ENCODE results near the gene TUSC2. TPM values are rescaled to one million over a fixed set of nuclear protein-coding genes. Genes with fewer than 3 reads are reported as not detected.

The TUSC2 gene
- total RNA-seq, 1 experiment from 2014 or later: 34.0 TPM

- H4K20me1 ChIP-seq (ENCODE audit: insufficient read depth): no peaks in the 10 kb centered on the region
- peaks cover 0 to 3% of the 10 kb centered on the region in 2 experiments; a peak in 1 of 4 replicates for H3K36me3 ChIP-seq (ENCODE audit: control insufficient read depth in 1 of 2, insufficient read depth in 2 of 2, low read length in 2 of 2)
- BruUV-seq (replicated peaks): no TSS peak
- H3K79me2 ChIP-seq (ENCODE audit: insufficient read depth, low read length): peaks cover 28% of the 10 kb centered on the region
- intact Hi-C loops (cut with micrococcal nuclease): no loop called here
- H3K27ac ChIP-seq (ENCODE audit: low read depth, low read length): no peak overlapping the region
- H2AFZ ChIP-seq (ENCODE audit: low read depth, low read length, poor library complexity, severe bottlenecking): no peak overlapping the region
- DNase-seq (ENCODE audit: low read depth, low spot score) (no peak), ATAC-seq (no peak)
- ChIA-PET RAD21 (ENCODE audit: low non-redundant PET in 1 of 2, low total read pairs in 2 of 2, uncharacterized antibody in 2 of 2, unreplicated experiment in 2 of 2) (no interaction called here), POLR2A (interaction anchor here (0.8 to 1.3 kb wide), 2 partner anchors 9 to 40 kb away, joined by 3 to 11 read pairs; partner anchors contain the start of genes CYB561D2 and NPRL2), CTCF (no interaction called here)
- no peaks in the 10 kb centered on the region for H3K9me3 ChIP-seq (ENCODE audit: control insufficient read depth in 1 of 2, insufficient read depth in 1 of 2, low read depth in 1 of 2, low read length in 2 of 2)
- H3K4me2 ChIP-seq (ENCODE audit: low read length): peak overlapping the region; percentile 95
- peak overlapping the region; percentile 62 to 89 for H3K4me3 ChIP-seq (replicated peaks in 1 of 2; ENCODE audit: low read depth in 1 of 2, low read length in 2 of 2)
- H3K4me1 ChIP-seq (ENCODE audit: control insufficient read depth in 1 of 2, insufficient read depth in 2 of 2, low read length in 2 of 2): peaks cover 28 to 56% of the 10 kb centered on the region in 2 experiments
- TF ChIP-seq POLR2AphosphoS5 (IDR thresholded peaks at IDR 0.05; ENCODE audit: low read depth, low read length) (no peak), EGR1 (IDR thresholded peaks at IDR 0.05; ENCODE audit: low read depth) (no peak), REST (IDR thresholded peaks at IDR 0.05; ENCODE audit: low read depth) (no peak)
- H3K9ac ChIP-seq (ENCODE audit: low read length): peak overlapping the region; percentile 98
- no peaks in the 10 kb centered on the region for H3K27me3 ChIP-seq (ENCODE audit: insufficient read depth, low read length)
- no peaks in the 10 kb centered on the region for H3K9me2 ChIP-seq (ENCODE audit: insufficient read depth)
These were observed 13.5 kb upstream of the TUSC2 start for GRCh38 chr3:50341537-50341936.
